GM18499 (cell line): ENCODE results near the gene RPRD1A.
"Not testable (repeated sequence)": the region's sequence is repeated elsewhere in the genome, so short reads cannot be mapped to it uniquely, and the experiment has no call there.

Experiments
- ATAC-seq: cut with Tn5 transposase; IDR thresholded peaks from one replicate; pipeline ENCODE4 v1.9.1; 2021; ENCODE audit warnings: moderate number of reproducible peaks; ENCODE audit not compliant: insufficient read depth, unreplicated experiment

Gene RPRD1A

DNA sequence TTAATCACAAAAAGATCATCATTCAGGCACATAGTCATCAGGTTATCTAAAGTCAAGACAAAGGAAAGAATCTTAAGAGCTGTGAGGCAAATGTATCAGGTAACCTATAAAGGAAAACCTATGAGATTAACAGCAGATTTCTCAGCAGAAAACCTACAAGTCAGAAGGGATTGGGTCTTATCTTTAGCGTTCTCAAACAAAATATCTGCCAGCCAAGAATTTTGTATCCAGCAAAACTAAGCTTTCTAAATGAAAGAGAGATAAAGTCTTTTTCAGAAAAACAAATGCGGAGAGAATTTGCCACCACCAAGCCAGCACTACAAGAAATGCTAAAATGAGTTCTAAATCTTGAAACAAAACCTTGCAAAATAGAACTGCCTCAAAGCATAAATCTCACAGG lies 13.8 kb upstream of the RPRD1A start:
- not testable (repeated sequence) for ATAC-seq

DNA sequence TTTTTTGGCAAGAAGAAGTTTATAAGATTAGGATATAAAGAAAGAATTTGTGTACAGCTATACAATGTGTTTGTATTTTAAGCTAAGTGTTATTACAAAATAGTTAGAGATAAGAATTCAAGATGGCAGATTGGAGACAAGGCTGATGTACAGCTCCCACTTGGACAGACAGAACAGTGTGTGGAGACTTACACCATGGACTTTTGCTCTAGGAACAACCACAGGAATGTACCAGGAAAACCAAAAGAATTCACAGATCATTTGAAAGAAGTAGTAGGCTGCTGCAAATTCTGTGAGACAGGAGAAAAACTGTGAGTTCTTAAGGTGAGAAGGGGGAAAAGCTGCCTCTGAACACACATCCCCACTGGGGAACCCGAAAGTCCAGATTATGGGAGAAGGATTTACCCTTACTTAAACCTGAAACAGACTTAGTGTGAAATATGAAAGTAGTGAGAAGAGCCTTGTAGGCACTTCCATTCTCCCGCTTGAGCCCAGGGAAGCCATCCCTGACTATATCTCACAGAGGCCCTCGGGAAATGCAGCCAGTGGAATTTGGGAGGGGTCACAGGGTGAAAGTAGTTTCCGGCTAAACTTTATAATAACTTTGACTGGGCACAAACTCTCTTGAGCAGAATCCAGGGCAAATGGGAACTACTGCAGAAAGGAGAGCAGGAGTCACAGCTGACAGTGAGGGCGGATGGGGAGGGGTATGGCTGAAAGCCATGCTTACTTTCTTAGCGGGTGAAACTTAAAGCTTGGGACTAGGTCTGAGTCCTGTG lies 11.6 kb upstream of the RPRD1A start:
- ATAC-seq: no peak

DNA sequence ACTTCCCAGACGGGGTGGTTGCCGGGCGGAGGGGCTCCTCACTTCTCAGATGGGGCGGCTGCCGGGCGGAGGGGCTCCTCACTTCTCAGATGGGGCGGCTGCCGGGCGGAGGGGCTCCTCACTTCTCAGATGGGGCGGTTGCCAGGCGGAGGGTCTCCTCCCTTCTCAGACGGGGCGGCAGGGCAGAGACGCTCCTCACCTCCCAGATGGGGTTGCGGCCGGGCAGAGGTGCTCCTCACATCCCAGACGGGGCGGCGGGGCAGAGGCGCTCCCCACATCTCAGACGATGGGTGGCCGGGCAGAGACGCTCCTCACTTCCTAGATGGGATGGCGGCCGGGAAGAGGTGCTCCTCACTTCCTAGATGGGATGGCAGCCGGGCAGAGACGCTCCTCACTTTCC lies 10.4 kb upstream of the RPRD1A start:
- ATAC-seq: not testable (repeated sequence)

DNA sequence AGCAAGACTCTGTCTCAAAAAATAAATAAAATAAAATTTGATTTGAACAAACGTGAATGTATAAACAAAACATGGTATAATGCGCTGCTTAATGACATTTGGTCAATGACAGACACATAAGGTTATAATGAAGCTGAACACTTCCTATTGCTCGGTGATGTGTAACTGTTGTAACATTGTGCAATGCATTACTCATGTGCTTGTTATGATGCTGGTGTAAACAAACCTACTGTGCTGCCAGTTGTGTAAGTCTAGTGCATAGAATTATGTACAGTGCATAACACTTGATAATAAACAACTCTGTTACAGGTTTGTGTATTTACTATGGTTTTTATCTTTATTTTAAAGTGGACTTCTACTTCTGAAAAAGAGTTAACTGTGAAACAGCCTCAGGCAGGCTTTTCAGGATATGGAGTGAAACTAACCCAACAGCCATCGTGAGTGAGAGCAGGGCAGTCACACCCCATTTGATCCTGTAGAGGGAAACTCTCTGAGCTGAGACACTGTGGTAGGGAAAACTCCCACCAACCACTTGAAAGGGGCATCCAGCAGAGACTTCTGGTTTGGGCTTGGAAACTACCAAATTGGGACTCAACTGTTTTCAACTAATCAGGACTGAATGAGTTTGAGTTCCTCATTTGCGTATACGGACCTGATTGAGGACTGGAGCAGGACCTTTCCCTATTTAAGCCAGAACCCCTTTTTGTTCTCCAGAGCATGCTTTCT lies 8.7 kb upstream of the RPRD1A start:
- no peak for ATAC-seq

DNA sequence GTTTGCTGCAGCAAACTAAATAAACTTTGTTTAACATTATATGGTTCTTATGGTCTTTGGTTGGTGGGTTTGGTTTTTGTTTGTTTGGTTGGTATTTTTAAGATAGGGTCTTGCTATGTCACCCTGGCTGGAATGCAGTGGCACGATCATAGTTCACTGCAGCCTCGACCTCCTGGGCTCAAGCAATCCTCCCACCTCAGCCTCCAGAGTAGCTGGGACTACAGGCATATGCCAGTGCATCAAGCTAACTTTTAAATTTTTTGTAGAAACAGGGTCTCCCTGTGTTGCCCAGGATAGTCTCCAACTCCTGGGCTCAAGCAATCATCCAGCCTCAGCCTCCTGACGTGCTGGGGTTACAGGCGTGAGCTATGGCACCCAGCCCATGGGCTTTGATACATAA lies 7.1 kb upstream of the RPRD1A start:
- no peak for ATAC-seq

DNA sequence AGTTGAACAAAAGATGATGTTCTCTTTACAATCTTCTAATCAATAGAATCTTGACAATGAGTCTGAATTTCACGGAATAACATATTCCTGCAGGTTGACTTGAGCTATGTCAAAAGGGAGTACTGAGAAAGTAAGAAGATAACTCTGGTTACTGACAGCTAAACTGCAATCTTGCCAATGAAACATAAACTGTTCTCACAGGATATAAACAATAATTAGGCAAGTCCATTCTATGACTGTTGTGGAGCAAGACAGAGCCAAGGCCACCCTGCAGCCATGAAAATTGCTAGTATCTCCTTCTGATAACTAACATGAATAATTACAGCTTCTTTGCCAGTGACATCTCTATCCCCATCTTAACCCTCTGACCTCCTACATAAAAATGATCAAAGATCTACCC lies 6.3 kb upstream of the RPRD1A start:
- no peak for ATAC-seq

DNA sequence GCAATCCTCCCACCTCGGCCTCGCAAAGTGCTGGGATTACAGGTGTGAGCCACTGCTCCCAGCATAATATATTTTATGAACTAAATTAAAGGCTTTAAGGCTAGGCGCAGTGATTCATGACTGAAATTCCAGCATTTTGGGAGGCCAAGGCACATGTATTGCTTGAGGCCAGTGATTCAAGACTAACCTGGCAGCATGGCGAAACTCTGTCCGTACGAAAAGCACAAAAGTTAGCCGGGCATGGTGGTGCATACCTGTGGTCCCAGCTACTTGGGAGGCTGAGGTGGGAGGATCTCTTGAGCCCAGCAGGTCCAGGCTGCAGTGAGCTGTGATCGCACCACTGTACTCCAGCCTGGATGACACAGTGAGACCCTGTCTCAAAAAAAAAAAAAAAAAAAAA lies 5.0 kb upstream of the RPRD1A start:
- ATAC-seq: not testable (repeated sequence)

DNA sequence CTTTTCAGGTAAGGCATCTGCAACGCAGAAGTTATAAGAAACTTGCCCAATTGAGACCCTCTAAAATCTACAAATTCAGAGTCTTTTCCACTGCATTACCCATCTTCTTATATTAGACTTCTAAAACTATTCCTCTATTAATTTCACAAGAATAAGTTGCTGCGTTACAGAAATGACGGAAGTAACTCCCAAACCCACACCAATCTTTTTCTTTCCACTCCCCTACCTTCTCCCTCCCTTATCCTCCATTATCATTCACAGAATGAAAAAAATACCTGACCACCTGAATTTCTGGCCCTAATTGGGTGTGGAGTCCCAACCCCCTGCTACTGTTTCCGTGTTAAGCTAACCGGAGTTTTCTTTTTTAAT lies 689 bp downstream of the RPRD1A start:
- ATAC-seq: no peak

DNA sequence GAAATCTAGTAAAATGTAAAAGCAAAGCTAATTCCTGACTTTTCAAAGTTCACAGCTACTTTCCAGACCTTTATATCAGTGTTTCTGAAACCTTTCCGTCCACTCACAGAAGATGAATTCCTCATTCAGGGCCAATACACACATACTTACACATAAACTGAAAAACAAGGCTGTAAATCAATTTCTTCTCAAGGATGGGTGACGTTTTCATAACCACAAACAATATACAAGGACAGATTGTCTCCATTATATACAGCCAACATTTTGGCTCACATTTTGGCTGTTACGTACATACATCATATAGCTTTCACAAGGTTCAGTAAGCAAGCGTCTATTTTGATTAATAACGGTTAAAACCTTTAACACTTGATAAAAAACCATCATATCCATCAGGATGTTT lies 1.4 kb downstream of the RPRD1A start:
- no peak for ATAC-seq

DNA sequence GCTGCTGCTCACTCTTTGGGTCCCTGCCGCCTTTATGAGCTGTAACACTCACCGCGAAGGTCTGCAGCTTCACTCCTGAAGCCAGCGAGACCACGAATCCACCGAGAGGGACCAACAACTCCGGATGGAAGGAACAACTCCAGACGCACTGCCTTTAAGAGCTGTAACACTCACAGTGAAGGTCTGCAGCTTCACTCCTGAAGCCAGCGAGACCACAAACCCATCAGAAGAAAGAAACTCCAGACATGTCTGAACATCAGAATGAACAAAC lies 2.6 kb downstream of the RPRD1A start:
- not testable (repeated sequence) for ATAC-seq

DNA sequence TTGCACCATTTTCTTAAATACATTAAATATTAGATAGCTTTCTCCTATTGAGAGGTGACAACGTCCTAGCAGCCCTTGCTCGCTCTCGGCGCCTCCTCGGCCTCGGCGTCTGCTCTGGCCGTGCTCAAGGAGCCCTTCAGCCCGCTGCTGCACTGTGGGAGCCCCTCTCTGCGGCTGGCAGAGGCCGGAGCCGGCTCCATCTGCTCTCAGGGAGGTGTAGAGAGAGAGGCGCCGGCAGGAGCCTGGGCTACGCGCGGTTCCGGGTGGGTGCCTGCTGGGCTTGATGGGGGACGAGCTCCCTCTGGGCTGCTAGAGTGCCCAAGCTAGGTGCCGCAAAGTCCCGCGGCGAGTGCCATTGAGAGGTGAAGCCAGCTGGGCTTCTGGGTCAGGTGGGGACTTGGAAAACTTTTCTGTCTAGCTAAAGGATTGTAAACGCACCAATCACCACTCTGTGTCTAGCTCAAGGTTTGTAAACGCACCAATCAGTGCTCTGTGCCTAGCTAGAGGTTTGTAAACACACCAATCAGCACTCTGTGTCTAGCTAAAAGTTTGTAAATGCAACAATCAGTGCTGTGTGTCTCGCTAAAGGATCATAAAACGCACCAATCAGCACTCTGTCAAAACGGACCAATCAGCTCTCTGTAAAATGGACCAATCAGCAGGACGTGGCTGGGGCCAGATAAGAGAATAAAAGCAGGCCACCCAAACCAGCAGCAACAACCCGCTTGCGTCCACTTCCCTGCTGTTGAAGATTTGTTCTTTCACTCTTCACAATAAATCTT lies 3.1 kb downstream of the RPRD1A start:
- no peak for ATAC-seq

DNA sequence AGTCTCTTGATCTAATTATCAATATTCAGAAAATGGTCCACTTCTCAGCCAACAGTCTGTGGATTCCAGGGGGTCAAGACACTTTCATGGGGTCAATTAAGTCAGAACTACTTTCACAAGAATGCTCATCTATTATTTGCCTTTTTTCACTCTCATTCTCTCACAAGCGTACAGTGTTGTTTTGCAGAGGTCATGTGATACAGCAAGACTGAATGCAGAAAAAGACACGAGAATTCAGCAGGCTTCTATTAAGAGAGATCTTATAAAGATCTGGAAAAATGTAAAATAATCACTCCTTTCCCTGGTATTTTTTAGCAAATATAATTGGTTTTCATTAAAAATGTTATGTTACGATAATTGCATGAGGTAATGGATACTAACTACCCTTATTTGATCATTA lies 8.7 kb downstream of the RPRD1A start:
- ATAC-seq: no peak

DNA sequence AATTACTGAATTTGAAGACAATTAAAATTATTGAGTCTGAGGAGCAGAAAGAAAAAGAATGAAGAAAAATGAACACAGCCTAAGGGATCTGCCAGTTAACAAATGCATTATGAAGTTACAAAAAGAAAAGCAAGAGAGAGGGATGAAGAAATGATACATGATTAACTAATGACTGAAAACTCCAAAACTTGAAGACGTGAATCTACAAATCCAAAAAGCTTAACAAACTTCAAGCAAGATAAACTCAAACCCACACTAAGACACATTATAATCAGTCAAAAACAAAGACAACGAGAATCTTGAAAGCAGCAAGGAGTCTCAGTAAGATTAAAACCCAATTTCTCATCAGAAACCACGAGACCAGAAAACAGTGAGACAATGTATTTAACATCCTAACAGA lies 15.6 kb downstream of the RPRD1A start:
- no peak for ATAC-seq

DNA sequence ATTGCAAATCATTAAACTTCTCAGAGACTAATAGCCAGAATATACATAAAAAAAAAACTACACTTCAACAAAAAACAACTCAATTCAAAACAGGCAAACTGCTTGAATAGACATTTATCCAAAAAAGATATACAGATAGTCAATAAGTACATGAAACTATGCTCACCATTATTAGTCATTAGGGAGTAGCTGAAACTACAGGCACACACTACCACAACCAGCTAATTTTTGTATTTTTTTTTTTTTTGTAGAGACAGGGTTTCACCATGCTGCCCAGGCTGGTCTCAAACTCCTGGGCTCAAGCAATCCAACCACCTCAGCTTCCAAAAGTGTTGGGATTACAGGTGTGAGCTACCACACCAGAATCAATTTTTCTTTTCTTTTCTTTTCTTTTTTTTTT lies 16.9 kb downstream of the RPRD1A start:
- ATAC-seq: no peak

DNA sequence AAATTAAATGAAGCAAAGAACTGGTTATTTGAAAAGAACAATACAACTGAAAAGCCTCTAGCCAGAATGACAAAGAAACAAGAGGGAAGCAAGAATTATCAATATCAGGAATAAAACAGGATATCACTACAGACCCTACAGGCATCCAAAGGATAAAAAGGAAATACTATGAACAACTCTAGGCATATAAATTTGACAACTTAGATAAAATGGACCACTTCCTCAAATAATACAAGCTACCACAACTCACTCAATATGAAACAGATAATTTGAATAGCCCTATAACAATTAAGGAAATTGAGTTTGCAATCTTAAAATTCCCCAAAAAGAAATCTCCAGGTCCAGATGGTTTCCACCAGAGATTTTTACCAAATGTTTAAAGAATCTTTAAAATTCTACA lies 19.8 kb downstream of the RPRD1A start:
- ATAC-seq: no peak

DNA sequence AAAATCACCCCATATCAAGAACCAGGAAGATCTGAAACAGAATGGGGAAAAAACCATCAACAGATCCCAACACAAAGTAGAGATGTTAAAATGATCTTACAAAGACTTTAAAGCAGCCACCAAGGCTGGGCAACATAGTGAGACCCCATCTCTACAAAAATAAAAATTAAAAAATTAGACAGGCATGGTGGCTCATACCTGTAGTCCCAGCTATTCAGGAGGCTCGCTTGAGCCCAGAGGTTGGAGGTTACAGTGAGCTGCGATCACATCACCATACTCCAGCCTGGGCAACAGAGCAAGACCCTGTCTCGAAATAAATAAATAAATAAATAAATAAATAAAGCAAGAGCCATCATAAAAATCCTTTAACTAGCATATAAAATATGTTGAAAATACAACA lies 20.5 kb downstream of the RPRD1A start:
- ATAC-seq: no peak

DNA sequence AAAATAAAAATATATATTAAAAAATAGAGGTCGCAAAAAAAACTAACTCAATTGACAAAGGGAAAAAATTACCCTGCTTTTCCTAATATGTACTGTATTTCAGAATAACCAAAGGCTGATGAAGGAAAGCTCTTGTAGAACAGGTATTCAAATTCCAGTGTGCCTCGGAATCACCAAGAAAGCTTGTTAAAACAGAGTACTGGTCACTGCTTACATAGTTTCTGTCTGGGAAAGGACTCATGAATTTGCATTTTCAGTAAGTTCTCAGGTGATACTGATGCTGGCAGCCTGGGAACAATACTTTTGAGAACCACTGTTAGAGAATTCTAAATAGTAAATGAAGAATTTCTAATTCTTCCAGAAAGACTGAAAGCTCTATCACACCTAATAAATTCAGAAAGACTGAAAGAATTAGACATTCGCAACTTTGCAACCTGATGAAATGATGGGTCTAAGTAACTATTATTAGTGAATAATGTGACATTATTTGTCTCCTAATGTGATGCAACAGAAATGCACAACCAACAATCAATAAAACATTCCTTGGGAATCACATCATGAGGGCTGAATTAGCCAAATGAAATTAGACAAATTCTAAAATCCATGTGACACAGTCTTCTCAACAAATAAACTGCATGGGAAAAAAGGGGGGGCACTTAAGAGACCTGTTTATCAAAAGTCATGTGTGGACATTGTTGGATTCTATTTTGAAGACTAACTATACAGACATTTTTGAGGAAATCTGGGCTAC lies 21.9 kb downstream of the RPRD1A start:
- ATAC-seq: no peak

DNA sequence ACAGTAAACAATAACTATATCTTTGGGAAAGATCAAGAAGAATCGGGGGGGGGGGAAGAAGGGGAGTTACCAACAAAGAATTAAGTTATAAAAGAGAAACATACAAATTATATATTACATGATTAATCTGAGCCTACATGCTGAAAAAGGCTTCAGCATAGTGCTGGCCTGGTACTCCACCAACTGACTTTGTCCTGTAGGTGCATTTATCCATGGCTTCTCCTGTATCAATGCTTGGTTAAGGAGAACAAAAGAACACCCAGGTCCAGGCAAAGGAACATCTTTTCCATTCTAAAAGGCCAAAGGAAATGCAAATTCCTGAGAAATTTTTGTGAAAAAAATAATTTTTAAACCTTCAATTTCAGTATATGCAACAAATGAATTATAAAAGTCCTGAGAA lies 24.2 kb downstream of the RPRD1A start:
- no peak for ATAC-seq

DNA sequence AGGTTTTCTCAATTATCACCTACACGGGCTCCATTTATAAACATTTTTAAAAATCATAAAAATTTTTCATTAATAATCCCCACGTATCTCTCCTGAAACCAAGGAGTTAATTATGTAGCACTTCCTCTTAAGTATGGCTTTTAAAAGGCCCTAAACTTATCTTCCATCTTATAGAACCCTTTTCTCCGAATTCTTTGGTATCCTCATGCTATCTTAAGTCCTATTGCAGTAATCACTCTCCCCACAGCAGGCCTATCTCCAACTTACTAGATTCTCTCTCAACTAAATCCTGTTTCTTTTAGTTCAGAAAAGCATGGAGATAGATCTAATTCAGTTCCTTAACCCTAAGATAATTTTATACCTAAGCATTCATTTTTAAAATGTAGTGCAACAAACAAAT lies 26.2 kb downstream of the RPRD1A start:
- no peak for ATAC-seq

DNA sequence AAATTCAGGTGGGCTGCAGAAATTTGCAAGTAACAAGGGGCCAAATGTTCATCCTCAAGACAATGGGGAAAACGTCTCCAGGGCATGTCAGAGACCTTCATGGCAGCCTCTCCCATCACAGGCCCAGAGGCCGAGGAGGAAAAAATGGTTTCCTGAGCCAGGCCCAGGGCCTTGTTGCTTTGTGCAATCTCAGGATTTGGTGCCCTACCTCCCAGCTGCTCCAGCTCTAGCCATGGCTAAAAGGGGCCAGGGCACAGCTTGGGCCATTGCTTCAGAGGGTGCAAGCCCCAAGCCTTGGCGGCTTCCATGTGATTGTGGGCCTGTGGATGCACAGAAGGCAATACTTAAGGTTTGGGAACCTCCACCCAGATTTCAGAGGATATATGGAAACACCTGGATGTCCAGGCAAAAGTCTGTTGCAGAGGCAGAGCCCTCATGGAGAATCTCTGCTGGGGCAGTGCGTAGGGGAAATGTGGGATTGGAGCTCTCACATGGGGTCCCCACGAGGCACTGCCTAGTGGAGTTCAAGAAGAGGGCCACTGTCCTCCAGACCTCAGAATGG lies 29.2 kb downstream of the RPRD1A start:
- no peak for ATAC-seq

DNA sequence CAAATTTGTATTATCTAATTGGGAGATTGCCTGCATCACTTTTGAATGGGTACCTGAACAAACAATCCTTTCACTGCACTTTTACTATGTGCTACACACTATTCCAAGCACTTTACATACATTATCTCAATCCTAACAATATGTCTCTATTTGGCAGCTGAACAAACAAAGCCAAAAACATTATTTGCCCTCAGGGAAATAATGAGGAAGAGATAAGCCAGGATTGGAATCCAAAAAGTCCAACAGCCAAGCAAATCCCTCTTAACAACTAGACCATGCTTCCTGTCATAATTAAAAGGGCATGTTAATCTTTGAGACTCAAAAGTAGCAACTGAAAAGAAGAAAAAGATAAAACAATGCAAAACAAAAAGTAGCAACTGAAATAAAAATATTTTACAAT lies 32.1 kb downstream of the RPRD1A start:
- ATAC-seq: no peak
